ENCODE data around the gene ZDHHC21. TPM values are rescaled to one million over a fixed set of nuclear protein-coding genes. Genes with fewer than 3 reads are reported as not detected.
A peak's percentile ranks its signal among the peaks of the same experiment; 100 is the strongest.
"Not testable (repeated sequence)": the region's sequence is repeated elsewhere in the genome, so short reads cannot be mapped to it uniquely, and the experiment has no call there.

ZDHHC21 gene
- total RNA-seq, 1 donor, result 10.1 TPM

DNA sequence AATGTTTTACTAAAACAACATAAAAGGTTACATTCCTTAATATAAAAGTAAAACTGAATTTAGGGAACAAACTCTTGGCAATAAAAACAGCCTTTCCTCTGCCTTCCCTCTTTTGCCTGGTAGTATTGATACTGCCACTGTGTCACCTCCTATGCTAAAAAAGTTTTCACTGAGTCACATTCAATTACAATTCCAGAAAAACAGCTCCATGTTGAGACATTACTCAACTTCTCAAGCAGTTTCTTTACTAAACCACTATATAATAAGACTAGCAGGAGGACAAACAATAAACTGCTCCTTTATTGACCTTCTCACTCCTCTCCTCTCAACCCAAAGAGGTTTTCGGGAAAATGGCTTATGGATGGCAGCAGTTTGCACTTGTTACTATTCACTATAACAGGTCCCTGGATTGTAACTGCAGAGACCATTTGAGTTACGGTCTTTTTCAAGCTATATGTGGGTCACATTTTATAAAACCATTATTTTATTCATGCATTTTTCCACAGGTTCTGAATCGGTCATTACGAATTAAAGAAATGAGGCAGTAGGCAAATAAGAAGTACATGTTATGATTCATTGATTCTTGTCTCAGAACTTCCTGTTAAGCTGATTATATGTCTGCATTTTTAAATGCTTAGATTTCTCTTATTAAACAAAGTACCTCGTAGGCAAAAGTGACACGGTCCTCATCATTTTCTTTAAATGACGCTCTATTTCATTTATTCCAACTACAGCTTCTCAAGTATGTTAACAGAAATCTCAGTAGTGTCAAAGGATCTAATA lies 2.1 kb downstream of the ZDHHC21 start:
- peaks cover 24% of the 10 kb centered on the region for H3K79me2 ChIP-seq (ENCODE audit: insufficient read depth, low read length)
- peak overlapping the region; percentile 37 for H3K4me2 ChIP-seq (ENCODE audit: insufficient read depth, low read length)

DNA sequence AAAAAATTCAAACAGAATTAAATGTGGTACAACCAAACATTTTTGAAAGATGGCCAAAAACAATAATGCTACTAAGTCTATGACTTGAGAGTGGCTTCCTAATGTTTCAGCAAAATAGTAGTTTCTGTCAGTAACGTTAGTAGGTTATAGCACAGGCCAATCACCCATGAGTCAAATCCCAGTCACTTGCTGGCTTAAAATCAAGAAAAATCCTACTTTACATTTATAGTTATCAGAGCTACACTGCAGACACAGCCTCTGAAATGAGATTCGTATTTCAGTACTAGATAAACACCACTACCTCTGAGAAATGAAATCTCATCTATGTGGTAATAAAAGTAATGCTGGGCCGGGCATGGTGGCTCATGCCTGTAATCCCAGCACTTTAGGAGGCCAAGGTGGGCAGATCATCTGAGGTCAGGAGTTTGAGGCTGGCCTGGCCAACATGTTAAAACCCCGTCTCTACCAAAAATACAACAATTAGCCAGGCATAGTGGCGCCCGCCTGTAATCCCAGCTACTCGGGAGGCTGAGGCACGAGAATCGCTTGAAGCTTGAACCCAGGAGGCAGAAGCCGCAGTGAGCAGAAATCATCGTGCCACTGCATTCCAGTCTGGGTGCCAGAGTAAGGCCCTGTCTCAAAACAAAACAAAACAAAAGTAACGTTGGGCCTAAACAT lies 6.1 kb downstream of the ZDHHC21 start:
- Histone ChIP-seq H3K9me3 (ENCODE audit: low read depth, low read length) (no peaks in the 10 kb centered on the region), H3K4me1 (ENCODE audit: insufficient read depth, low read length) (peaks cover 27% of the 10 kb centered on the region), H3K36me3 (ENCODE audit: insufficient read depth, low read length) (peaks cover 5% of the 10 kb centered on the region), H3K4me3 (ENCODE audit: insufficient read depth, low read length) (no peak overlapping the region), H4K20me1 (ENCODE audit: insufficient read depth, low read length) (no peaks in the 10 kb centered on the region), H3K4me2 (ENCODE audit: insufficient read depth, low read length) (peak overlapping the region; percentile 45), H3K27me3 (ENCODE audit: insufficient read depth, low read length) (no peaks in the 10 kb centered on the region), H3K27ac (ENCODE audit: low read depth, low read length) (peak overlapping the region; percentile 66), H2AFZ (ENCODE audit: low read length) (peak overlapping the region; percentile 56), H3K79me2 (ENCODE audit: insufficient read depth, low read length) (peaks cover 22% of the 10 kb centered on the region)
- TF ChIP-seq, protein P1, sequence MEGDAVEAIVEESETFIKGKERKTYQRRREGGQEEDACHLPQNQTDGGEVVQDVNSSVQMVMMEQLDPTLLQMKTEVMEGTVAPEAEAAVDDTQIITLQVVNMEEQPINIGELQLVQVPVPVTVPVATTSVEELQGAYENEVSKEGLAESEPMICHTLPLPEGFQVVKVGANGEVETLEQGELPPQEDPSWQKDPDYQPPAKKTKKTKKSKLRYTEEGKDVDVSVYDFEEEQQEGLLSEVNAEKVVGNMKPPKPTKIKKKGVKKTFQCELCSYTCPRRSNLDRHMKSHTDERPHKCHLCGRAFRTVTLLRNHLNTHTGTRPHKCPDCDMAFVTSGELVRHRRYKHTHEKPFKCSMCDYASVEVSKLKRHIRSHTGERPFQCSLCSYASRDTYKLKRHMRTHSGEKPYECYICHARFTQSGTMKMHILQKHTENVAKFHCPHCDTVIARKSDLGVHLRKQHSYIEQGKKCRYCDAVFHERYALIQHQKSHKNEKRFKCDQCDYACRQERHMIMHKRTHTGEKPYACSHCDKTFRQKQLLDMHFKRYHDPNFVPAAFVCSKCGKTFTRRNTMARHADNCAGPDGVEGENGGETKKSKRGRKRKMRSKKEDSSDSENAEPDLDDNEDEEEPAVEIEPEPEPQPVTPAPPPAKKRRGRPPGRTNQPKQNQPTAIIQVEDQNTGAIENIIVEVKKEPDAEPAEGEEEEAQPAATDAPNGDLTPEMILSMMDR (IDR thresholded peaks at IDR 0.05; ENCODE audit: extremely low read depth, low read depth, low read length), result no peak
- DNase-seq (ENCODE audit: insufficient read length, low spot score, missing footprints), result peak; percentile 90

More for the DNA sequence above, 2.1 kb downstream of the ZDHHC21 start:
- peak; percentile 83 for DNase-seq (ENCODE audit: insufficient read length, low spot score, missing footprints)
- no peak overlapping the region for H3K27ac ChIP-seq (ENCODE audit: low read depth, low read length)
- H3K4me3 ChIP-seq (ENCODE audit: insufficient read depth, low read length), result no peak overlapping the region
- TF ChIP-seq, protein P1 (IDR thresholded peaks at IDR 0.05; ENCODE audit: extremely low read depth, low read depth, low read length), result no peak
- peaks cover 33% of the 10 kb centered on the region for H3K4me1 ChIP-seq (ENCODE audit: insufficient read depth, low read length)
- H3K9me3 ChIP-seq (ENCODE audit: low read depth, low read length), result no peaks in the 10 kb centered on the region
- no peaks in the 10 kb centered on the region for H3K27me3 ChIP-seq (ENCODE audit: insufficient read depth, low read length)
- no peaks in the 10 kb centered on the region for H4K20me1 ChIP-seq (ENCODE audit: insufficient read depth, low read length)
- H3K36me3 ChIP-seq (ENCODE audit: insufficient read depth, low read length), result peaks cover 5% of the 10 kb centered on the region
- no peak overlapping the region for H2AFZ ChIP-seq (ENCODE audit: low read length)

DNA sequence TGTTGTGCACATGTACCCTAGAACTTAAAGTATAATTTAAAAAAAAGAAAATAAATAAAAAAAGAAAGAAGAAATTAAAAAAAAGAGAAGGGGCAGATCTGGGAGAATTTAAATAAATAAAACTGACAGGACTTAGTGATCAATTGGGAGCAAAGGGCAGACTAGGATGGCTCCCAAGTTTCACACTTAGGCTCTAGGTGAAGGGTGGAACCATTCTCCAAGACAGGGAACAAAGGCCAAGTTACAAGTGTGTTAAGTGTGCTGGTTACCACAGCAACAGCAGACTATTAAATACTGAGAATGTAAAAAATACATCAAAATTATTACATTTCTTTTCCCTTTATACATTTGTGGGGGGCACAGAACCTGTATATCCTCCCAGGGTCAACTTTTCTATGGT lies 7.1 kb downstream of the ZDHHC21 start:
- Histone ChIP-seq H3K4me2 (ENCODE audit: insufficient read depth, low read length) (no peak overlapping the region), H3K4me1 (ENCODE audit: insufficient read depth, low read length) (peaks cover 20% of the 10 kb centered on the region), H3K27me3 (ENCODE audit: insufficient read depth, low read length) (no peaks in the 10 kb centered on the region), H3K36me3 (ENCODE audit: insufficient read depth, low read length) (peaks cover 5% of the 10 kb centered on the region), H4K20me1 (ENCODE audit: insufficient read depth, low read length) (no peaks in the 10 kb centered on the region), H3K4me3 (ENCODE audit: insufficient read depth, low read length) (no peak overlapping the region), H3K9me3 (ENCODE audit: low read depth, low read length) (no peaks in the 10 kb centered on the region), H3K27ac (ENCODE audit: low read depth, low read length) (peak overlapping the region; percentile 36), H3K79me2 (ENCODE audit: insufficient read depth, low read length) (peaks cover 23% of the 10 kb centered on the region), H2AFZ (ENCODE audit: low read length) (no peak overlapping the region)
- DNase-seq (ENCODE audit: insufficient read length, low spot score, missing footprints), result no peak
- TF ChIP-seq, protein P1 (IDR thresholded peaks at IDR 0.05; ENCODE audit: extremely low read depth, low read depth, low read length), result no peak

DNA sequence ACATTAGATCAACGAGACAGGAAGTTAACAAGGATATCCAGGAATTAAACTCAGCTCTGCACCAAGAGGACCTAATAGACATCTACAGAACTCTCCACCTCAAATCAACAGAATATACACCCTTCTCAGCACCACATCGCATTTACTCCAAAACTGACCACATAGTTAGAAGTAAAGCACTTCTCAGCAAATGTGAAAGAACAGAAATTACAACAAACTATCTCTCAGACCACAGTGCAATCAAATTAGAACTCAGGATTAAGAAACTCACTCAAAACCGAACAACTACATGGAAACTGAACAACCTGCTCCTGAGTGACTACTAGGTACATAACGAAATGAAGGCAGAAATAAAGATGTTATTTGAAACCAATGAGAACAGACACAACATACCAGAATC lies 10.6 kb downstream of the ZDHHC21 start:
- H3K36me3 ChIP-seq (ENCODE audit: insufficient read depth, low read length); H3K9me3 ChIP-seq (ENCODE audit: low read depth, low read length); H2AFZ ChIP-seq (ENCODE audit: low read length); DNase-seq (ENCODE audit: insufficient read length, low spot score, missing footprints); H4K20me1 ChIP-seq (ENCODE audit: insufficient read depth, low read length); H3K27me3 ChIP-seq (ENCODE audit: insufficient read depth, low read length); H3K4me3 ChIP-seq (ENCODE audit: insufficient read depth, low read length); H3K27ac ChIP-seq (ENCODE audit: low read depth, low read length); H3K4me2 ChIP-seq (ENCODE audit: insufficient read depth, low read length): not testable (repeated sequence)
- Histone ChIP-seq H3K79me2 (ENCODE audit: insufficient read depth, low read length) (peaks cover 17% of the 10 kb centered on the region), H3K4me1 (ENCODE audit: insufficient read depth, low read length) (peaks cover 14% of the 10 kb centered on the region)
